Amniotic stem cell (primary cell): ENCODE measurements around the gene FGF14.

Experiments
- DNase-seq: peaks from one replicate; lab custom pipeline; 2025; lab: John Stamatoyannopoulos, UW

The FGF14 gene

DNA sequence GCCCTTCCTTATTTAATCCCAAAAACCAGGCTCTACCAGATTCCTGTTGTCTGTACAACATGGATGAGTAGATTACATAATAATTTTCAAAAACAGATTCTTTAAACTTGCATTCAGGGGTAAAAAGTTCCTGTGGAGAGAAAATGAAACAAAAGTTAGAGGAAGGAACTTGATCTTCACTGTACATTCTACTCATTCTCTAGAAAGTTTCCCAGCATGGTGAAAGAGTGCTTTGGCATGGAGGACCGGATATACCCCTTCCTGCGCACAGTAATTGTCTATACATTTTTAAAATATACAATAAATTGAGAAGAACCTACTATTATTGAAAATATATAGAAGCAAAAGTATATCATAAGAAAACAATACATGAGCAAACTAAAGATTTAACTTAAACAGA, 675.2 kb downstream of the FGF14 start:
- DNase-seq = no peak

- DNase-seq = no peak
These were observed 683.4 kb downstream of the FGF14 start for GRCh38 chr13:101718496-101718895.

DNA sequence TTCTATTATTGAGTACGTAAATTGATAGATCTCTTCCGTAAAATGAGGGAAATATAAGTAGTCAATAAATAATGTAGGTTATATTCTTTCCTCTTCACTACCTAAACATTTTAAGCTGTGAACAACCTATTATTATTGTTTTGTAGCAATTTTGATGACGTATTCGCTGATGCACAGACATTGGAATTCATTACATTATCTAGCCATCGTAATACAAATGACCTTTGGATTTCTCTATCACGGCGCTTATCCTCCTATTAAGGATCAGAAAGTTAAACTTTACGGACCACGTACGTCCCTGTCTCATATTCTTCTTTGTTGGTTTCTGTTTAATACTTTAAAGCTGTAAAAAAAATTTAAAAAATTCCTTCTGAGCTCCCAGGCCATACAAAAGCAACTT, 684.5 kb downstream of the FGF14 start:
- DNase-seq = no peak

- DNase-seq = no peak
These were observed 687.7 kb downstream of the FGF14 start for GRCh38 chr13:101714195-101714594.

GRCh38 chr13:101712026-101712348, 689.9 kb downstream of the FGF14 start:
- no peak for DNase-seq

- DNase-seq = no peak
These were observed 690.4 kb downstream of the FGF14 start for GRCh38 chr13:101711307-101712025.

DNA sequence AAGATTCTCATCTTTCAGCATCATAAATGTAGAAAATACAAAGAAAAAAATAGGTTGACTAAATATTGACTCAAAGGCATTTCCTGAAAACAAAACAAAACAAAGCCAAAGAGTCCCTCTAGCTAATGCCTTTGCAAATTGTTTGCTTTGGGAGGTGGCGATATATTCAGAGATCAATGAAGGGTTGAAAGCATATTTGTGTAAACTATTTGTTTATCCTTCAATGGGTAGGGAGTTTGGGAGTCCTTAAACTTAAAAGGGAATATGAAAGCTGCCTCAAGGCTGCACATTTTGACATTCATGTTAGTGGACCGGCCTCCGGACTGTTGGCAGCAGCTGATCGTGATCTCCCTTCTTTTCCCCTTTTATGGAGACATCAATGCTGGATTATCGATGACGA, 691.9 kb downstream of the FGF14 start:
- no peak for DNase-seq

- DNase-seq = no peak
These were observed 693.7 kb downstream of the FGF14 start for GRCh38 chr13:101708115-101708514.

GRCh38 chr13:101707659-101708058, 694.2 kb downstream of the FGF14 start:
- DNase-seq = no peak

GRCh38 chr13:101706651-101707050, 695.2 kb downstream of the FGF14 start:
- peak; percentile 13 for DNase-seq

GRCh38 chr13:101703838-101704237, 698.0 kb downstream of the FGF14 start:
- no peak for DNase-seq

DNA sequence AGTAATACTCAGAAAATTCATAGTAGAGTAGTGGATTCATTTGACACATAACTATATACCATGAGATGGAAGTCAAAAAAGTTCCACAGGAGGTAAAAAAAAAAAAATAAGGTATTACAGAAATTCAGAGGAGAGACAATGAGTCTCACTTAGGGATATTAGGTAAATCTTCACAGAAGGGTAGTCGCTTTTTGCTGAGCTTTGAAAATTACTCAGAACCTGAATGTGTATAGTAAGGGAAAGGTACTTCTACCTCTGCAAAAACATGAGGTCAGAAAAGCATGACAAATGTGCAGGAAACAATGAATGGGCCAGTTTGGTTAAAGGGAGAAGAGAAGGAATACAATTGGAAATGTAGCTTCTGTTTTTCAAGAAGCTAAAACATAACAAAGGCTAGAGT, 698.8 kb downstream of the FGF14 start:
- DNase-seq = no peak

DNA sequence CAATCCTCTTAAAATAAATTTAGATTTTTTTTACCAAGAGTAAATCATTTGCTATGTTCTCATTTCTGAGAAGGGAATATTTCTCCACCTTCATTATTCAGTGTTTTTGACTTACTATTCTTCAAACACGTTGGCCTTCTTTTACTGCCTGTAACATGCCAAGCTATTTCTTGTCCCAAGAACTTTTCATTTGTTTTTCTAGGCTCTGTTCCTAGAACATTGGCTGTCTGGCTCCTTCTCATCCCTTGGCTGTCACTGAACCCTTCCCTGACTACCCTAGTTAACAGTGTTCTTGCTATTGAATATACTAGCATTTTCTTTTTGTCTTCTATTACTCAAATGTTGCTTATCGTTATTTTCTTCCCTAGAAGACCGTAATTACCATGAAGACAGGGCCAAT, 701.2 kb downstream of the FGF14 start:
- DNase-seq = no peak

GRCh38 chr13:101698400-101698799, 703.4 kb downstream of the FGF14 start:
- DNase-seq = peak; percentile 7

DNA sequence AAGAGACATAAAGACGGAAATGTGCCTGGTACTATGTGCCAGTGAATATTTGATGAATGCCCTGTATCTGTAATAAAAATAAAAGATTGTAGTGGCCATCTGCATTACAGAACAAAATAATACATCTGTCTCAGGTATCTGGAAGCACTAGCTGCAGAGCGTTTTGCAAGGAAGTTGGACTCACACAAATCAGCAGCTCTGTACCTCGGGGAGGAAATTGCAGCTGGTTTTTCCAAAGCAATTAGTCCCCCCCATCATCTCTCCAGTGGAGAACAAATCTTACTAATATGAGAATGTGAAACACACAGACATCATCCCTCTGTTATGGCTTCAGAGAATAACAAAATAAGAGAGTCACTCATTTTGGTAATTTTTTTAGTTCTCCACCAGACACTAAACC, 704.1 kb downstream of the FGF14 start:
- no peak for DNase-seq

GRCh38 chr13:101695870-101696516, 705.9 kb downstream of the FGF14 start:
- no peak for DNase-seq

GRCh38 chr13:101691341-101691860, 710.4 kb downstream of the FGF14 start:
- no peak for DNase-seq

GRCh38 chr13:101690871-101691270, 711.0 kb downstream of the FGF14 start:
- no peak for DNase-seq

DNA sequence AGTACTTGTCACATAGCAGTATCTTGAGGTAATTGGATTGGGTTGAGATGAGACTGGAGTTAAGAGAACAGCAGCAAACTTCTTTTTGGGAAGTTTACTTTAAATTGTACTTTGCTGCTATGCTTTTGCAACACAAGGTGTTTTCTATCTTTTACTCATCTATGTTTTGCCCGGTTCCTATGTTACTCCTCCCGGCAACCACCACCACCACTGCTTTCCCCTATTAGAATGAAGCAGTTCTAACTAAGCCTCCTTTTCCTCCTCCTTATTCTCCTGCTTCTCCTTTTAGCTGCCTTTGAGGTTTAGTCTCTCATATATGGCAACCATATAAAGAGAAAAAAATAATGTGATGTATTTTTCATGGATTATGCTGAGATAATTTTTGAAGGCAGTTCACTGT, 715.8 kb downstream of the FGF14 start:
- no peak for DNase-seq

GRCh38 chr13:101681834-101682233, 720.0 kb downstream of the FGF14 start:
- no peak for DNase-seq

DNA sequence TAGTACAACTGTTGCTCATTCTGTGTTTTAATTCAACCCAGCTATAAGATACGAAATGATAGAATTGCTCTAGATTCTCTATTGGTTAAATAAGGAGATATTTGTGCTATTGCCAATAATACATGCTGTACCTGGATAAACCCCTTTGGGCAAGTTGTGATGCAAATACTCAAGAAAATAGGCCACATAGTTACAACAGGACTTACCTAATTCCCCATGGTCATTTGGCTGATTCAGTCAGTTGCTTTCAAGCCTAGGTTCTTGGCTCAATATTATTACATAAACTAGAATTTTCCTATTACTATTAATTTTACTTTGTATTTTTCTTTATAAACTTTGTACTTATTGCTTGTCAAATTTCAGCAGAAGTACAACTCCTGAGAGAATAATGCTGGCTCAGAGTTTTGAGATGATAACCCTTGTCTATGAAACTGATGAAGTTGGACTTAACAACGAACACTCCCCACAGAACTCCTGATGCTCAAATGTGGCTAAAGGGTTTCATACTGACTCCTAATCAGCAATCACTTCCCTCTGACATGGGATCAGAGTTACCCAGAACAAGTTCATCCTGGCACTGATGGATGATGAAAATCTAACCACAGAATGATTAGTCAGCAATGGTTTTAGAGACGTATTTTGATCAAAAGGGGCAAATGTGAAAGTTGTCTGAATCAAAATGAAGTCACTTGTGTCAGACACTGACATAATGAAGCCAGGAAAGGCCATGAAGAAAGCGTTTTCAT, 728.3 kb downstream of the FGF14 start:
- DNase-seq = no peak

DNA sequence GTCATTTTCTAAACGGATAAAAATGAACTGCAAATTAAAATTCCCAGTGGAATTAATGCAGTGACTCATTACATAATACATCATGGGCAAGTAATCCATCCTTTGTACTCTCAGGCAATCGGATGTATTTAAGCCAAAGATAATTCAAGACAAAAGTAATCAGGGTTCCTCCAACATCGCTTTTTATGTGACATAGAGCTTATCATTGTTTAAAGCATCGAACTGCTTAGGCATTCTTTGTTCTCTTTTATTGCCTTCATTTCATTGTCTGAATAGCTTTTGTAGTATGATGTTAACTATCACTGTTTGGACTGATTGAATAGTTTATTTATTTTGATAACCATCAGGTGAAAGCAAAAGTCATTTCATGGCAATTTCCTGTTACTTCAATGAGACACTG, 740.0 kb downstream of the FGF14 start:
- no peak for DNase-seq
